Stimulated activated CD4-positive, alpha-beta T cell treated with anti-CD3 and anti-CD28 coated beads, Interleukin-15, amount 100 ng/mL, for 24 hours (primary cell): ENCODE results near the gene PSME3IP1.
"Not testable (repeated sequence)": the region's sequence is repeated elsewhere in the genome, so short reads cannot be mapped to it uniquely, and the experiment has no call there.

Source experiments
- DNase-seq: peaks from one replicate; pipeline ENCODE4 v3.0.0-alpha.2; 2020

The PSME3IP1 gene

GRCh38 chr16:57115514-57116182 is 70.2 kb downstream of the PSME3IP1 start:
- DNase-seq = no peak

DNA sequence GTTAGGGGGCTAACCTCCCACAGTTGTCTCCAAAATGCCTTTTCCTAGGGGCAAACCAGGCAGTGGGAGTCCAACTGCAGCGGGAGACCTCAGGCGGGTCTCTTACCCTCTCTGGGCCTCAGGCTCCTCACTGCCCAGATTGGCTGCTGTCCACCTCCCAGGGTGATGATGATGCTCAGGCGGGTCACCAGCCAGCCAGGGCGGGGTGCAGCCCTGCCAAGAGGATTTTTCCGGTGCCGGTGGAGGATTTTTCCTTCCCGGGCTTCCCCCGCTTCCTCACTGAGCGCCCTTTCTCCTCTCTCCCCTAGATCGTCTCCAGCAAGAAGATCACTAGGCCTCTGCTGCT is 70.7 kb downstream of the PSME3IP1 start:
- DNase-seq = no peak

DNA sequence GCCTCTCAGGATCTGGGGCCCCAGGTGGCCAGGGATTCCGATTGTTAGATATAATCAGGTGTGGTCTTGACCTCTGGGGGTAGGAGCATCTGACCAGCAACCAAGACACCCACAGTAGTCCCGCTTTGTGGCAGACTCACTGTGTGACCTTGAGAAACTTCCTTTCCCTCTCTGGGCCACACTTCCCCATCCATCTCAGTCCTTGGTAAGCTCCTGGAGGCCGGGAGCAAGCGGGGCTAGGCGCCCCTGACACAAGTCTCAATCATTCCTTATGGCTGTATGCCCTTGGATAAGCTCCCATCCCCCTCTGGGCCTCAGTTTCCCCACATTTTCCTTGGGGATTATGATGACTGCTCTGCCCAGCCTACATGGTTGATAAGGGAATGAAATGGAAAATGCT is 72.2 kb downstream of the PSME3IP1 start:
- DNase-seq = no peak

GRCh38 chr16:57113042-57113453 is 72.8 kb downstream of the PSME3IP1 start:
- no peak for DNase-seq

DNA sequence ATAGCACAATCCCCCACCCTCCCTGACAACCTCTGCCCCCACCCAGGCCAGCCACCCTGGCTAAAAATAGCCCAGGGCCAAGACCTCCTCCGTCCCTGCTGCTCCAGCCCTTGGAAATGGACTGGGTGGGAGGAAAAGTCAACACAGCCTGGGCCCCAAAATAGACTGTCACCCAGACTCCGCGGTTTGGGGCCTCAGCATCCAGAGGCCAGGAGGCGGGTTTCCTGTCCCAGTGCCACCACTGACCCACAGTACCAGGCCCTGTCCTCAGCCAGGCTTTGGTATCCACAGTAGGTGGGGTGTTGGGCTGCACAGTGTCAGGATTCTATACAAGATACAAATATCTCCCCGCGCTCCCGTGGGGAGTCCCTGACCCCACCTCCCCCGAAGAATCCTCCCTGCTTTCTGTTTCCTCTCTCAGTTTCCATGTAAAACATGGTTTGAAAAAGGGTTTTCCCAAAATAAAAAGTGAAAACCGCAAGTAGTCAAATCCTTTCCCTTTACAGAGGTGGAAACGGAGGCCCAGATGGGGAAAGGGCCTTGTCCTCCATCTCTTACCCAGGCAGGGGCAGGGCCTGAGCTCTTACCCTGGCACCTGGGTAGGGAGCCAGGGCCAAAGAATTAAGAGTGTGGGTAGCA is 73.3 kb downstream of the PSME3IP1 start:
- no peak for DNase-seq

GRCh38 chr16:57111420-57111819 is 74.4 kb downstream of the PSME3IP1 start:
- DNase-seq = no peak

- no peak for DNase-seq
Observed at GRCh38 chr16:57110937-57111336, 74.9 kb downstream of the PSME3IP1 start.

GRCh38 chr16:57109259-57110105 is 76.4 kb downstream of the PSME3IP1 start:
- DNase-seq = not testable (repeated sequence)

DNA sequence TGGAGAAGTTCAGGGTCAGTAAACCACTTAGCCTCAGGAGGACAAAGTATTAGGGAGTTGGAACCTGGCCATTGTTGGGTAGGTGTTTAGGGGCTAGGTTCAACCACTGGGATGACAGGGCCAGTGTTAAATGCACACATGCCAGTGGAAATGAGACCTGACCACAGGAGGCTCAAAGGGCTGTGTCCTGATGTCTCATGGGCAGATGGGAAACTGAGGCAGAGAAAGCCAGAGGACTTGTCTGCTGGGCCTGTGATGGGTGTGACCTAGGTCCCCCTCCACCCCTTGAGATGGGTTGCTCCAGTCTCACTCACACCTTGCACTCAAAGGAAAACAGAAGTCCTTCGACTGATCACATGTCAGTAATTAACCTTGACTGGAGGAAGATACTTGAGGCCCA is 77.4 kb downstream of the PSME3IP1 start:
- DNase-seq = no peak

DNA sequence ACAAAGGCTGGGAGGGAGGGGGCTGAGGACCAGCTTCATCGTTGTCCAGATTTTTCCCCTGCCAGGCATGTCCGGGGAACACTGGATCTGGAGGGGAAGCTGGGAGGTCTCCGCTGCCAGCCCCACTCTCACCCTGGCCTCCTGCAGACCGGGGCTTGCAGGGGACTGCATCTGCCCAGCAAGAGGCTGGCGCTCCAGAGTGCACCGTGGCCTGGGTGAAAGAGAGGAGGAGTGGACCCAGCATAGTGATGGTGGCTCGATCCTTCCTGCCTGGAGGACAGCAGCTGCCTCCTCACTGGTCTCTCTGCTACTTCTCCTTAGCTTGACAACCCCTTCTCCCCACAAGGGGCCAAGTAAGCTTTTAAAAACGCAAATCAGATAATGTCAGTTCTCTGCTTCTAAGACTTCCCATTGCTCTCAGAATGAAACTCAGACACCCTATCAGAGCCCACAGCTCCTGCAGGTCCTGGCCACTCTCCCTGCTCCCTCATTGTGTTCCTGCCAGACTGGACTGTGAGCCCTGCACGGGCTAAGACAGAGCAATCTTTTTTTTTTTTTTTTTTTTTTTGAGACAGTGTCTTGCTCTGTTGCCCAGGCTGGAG is 78.4 kb downstream of the PSME3IP1 start:
- DNase-seq = no peak

GRCh38 chr16:57106767-57107166 is 79.1 kb downstream of the PSME3IP1 start:
- no peak for DNase-seq

- no peak for DNase-seq
Observed at GRCh38 chr16:57105184-57105583, 80.7 kb downstream of the PSME3IP1 start.

DNA sequence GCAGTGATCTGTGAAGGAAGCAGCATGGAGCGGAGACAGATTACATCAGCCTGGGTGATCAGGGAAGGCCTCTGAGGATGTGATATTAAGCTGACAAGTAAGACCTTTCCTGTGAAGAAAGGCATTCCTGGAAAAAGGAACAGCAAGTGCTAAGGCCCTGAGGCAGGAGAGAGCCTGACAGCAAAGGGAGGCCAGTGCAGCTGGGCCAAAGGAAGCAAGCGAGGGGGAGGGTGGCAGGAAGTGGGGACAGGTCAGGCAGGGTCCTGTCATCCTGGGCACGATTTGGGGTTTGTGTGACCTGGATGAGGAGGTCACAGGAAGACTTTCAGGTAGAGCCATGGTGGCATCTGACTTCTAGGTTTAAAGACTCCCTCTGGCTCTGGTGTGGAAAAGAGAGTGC is 81.1 kb downstream of the PSME3IP1 start:
- no peak for DNase-seq

GRCh38 chr16:57102888-57103851 is 82.7 kb downstream of the PSME3IP1 start:
- no peak for DNase-seq
